Lower leg skin (tissue), 3 donors: ENCODE measurements around the gene CSNK1G1.

Source experiments
- POLR2A ChIP-seq, 2 donors: fragments of 450-650 bp; IDR thresholded peaks; one replicate each; pipeline ENCODE4 v1.6.1; 2016 to 2017; ENCODE audit warnings: antibody characterized with exemption in 2 of 2, mild to moderate bottlenecking in 1 of 2, moderate library complexity in 1 of 2
- TF ChIP-seq, protein P1 (sequence below), 3 donors: fragments of 450-650 bp; IDR thresholded peaks; one replicate each; pipeline ENCODE4 v1.5.1; 2016; ENCODE audit warnings: antibody characterized with exemption in 3 of 3, mild to moderate bottlenecking in 3 of 3, moderate library complexity in 2 of 3

DNA sequence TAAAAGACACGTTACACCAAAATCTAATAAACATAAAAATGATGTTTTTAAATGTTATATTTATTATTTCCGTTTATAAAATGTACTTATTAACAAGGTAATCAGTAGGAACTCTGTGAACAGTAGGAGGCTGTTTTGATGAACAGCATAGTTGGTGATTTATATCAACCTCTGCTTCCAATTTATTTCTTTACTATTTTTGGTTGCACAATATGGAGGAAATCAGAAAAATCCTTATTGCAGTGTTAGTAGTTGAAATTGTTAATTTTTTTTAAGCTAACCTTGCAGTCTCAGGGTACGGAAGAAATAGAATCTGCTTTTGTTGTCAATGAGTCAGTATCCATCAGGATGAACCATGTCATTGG lies 209.5 kb downstream of the CSNK1G1 start:
- TF ChIP-seq, protein P1, sequence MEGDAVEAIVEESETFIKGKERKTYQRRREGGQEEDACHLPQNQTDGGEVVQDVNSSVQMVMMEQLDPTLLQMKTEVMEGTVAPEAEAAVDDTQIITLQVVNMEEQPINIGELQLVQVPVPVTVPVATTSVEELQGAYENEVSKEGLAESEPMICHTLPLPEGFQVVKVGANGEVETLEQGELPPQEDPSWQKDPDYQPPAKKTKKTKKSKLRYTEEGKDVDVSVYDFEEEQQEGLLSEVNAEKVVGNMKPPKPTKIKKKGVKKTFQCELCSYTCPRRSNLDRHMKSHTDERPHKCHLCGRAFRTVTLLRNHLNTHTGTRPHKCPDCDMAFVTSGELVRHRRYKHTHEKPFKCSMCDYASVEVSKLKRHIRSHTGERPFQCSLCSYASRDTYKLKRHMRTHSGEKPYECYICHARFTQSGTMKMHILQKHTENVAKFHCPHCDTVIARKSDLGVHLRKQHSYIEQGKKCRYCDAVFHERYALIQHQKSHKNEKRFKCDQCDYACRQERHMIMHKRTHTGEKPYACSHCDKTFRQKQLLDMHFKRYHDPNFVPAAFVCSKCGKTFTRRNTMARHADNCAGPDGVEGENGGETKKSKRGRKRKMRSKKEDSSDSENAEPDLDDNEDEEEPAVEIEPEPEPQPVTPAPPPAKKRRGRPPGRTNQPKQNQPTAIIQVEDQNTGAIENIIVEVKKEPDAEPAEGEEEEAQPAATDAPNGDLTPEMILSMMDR (IDR thresholded peaks at IDR 0.05) = no peak
- no peak for TF ChIP-seq POLR2A (IDR thresholded peaks at IDR 0.05)
